Stimulated activated CD8-positive, alpha-beta memory T cell treated with anti-CD3 and anti-CD28 coated beads, Interleukin-7, amount 100 ng/mL, for 1 hour (primary cell): ENCODE results near the gene FAM151A.

Source experiments
- DNase-seq, 2 donors: peaks; one replicate each; pipeline ENCODE4 v3.0.0-alpha.2; 2020; ENCODE audit warnings: low read depth in 2 of 2

FAM151A gene

DNA sequence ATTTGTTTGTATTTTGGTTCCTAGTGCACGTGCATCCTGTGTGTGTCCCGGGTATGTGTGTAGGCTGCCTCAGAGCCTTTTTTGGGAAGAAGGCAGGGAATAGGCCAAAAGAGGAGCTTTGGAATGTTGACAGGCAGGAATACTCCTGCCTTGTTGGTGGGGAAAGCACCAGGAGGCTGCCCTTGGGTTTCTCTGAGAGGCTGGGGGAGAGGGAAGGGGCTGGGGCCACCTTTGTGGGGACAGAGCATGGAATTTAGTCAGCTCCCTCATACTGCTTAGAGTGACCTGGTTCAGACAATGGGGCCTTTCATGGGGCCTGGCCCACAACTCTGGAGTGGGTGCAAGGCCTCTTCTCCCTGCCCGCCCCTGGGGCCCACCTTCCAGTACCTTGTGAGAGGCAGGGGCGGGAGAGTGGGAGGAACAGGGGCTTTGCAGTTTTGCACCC is 44.0 kb downstream of the FAM151A start:
- DNase-seq, result no peak

DNA sequence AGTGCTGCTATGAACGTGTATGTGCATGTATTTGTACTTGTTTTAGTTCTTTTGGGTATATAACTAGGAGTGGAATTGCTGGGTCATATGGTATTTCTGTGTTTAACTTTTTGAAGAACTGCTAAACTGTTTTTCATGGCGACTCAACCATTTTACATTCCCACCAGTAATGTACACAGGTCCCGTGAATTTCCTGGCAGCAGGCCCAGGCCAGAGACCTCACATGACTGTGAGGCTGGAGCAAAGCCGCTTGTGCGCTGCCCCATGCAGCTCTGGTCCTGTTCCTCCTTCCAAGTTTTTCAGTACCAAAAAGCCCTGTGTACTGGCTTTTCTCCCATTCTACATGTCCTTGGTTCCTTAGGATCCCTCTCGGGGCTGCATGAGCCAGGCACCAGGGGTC is 45.7 kb downstream of the FAM151A start:
- no peak for DNase-seq

DNA sequence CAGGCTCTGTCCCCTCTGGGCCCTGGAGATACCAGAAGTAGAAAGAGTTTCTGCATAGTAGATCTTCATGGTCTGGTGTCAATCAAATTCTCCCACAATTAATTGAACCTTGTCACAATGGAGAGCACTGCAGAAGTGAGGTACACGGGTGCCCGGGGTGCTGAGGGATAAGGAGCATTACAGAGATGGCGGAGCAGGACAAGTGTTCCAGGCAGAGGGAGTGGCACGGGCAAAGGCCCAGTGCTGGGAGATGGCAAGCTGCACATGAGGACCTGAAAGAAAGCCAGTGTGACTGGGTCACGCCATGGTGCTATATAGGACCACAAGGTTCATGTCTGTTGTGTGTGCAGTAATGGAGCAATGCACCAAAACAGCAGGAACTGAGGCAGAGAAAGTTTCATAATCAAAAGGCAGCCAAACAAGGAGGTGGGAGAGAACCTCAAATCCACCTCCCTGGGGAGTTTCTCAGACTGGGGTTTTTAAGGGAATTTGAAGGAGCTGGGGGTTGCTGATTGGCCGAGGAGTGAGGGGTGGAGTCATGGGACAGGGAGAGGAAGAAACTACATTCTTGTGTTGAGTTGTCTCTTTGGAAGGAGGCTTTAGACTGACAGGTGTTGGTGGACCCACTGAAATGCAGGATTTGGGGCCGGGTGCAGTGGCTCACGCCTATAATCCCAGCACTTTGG is 47.6 kb downstream of the FAM151A start:
- DNase-seq, result no peak

DNA sequence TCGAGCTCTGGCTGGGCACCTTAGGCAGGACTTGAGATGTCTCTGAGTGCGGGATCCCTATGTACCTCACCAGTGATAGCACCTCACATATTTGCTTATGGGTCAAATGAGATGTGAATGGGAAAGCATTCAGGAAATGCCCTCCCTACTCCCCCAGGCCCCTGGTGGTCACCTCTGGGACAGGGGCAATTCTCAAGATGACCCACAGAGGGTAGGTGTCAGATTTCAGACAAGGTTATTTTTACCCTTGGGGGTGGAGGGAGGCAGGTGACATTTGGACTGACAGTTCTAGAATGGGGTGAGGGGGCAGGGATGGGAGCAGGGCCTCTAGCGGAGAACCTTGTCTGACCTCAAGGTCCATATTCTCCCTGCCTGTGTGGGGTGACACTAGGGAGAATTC is 48.2 kb downstream of the FAM151A start:
- DNase-seq, result no peak

DNA sequence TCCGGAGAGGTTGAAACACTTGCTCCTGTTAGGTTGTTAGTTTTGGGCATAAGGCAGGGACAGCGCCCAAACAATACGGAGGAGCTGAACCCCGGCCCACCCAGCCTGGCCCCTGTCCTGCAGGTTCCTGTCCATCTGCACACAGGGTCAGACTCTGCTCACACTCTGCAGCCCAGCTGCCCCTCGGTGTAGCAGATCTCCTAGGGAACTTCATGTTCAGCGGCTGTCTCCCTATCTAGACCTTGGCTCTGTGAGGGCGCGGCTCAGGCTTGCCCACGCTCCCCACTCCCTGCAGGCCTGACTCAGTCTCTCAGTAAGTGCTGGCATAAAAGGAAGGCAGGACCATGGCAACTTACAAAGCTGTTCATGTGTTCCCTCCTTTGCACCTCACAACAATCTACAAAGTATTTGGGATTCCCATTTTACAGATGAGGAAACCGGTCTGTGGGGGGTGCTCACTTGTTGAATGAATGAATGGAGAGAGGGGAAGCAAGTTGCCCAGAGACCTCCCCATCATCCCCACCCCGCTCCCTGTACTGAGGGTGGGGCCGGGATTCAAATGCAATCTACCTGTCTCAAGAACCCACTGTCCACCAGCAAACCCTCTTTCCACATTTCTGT is 49.1 kb downstream of the FAM151A start:
- DNase-seq, result no peak

DNA sequence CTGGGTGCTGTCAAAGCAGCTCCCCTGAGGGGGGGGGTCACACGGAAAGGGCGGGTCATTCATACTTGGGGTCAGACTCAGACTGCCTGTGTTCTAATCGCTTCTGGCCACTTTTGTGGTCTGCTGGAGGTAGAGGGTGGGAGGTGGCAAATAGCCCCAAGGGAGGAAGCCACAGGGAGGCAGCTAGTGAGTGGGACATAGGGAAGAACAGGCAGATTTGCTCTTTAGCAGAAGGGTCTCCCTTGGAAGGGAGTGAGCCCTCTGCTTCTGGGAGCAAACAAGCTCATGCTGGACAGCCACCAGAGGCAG is 50.8 kb downstream of the FAM151A start:
- DNase-seq, result no peak

- DNase-seq, result no peak
Observed at GRCh38 chr1:54571803-54572541, 51.4 kb downstream of the FAM151A start.

DNA sequence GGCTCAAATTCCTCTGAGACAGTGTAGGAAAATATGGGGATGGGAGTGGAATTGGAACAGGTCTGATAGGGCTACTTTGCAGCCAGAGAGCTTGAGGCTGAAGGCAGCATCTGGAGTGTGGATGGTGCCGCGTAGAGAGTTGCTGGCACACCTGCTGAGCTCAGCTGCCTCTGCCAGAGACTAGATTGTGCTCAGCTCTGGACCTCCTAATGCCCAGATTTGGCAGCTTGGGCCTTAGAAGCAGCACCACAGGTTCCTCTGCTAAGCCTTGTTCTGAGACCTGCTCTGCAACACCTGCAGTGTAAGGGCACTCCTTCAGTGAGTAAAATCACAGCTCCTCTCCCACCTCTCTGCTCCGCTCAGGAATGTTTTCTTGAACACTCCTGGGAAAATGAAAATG is 52.0 kb downstream of the FAM151A start:
- DNase-seq, result no peak

- no peak for DNase-seq
Observed at GRCh38 chr1:54570161-54570560, 53.2 kb downstream of the FAM151A start.

DNA sequence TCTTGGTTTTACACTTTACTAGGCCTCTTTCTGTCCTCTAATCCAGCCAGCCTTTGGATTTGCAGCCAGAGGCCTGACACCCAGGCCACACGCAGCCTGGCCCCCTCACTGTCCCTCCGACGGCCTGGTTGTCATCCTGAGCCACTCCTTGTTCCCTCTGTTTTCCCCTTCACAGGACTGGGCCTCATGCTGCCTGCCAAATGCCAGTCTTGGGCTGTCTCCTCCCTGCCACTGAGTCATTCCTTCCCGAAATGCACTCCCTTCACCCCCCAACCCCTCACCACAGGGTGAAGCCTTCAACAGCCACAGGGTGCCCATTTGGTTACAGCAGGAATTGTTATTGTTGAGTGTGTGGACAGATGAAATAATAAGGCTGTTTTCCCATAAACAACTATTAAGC is 54.0 kb downstream of the FAM151A start:
- no peak for DNase-seq

DNA sequence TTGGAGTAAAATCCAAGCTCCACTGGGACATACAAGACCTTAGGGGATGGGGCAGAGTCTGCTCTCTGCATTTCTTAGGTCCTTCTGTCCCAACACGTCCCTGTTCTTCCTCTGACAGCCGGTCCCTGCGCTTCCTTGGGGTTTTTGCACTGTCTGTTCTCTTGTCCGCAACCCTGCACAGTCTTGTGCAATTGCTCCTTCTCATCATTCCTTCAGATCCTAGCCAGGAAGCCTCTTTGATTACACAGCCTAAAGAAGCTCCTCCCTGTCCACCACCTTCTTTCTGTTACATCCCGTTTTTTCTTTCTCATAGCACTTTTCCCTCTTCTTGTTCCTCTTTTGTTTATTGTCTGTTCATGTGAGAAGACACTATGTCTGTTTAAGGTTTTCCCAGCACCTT is 55.4 kb downstream of the FAM151A start:
- DNase-seq, result no peak

DNA sequence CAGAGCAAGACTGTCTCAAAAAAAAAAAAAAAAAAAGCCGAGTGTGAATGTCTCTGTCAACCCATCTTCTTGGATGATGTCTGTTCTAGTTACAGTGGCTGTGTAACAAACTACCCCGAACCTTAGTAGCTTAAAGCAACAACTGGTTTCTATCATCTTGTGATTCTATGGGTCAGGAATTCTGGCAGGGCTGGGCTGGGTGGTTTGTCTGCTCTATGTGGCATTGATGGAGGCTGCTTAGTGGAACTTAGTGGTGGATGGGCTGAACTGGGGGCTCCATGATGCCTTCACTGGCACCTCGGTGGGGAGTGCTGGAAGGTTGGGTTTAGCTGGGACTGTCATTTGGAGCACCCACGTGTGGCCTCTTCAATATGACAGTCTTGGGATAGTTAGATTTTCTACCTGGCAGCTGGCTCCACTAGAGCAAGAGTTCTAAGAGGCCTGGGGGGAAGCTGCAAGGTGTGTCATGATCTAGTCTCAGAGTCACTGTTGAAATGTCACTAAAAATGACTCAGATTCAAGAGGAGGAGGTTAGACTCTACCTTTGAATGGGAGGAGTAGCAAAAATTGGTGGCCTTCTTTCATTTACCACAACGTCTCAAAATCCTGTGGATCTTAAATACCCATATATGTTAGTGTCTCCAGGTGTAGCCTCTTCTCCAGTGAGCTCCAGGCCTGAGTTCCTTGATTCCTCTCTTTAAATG is 56.7 kb downstream of the FAM151A start:
- no peak for DNase-seq

DNA sequence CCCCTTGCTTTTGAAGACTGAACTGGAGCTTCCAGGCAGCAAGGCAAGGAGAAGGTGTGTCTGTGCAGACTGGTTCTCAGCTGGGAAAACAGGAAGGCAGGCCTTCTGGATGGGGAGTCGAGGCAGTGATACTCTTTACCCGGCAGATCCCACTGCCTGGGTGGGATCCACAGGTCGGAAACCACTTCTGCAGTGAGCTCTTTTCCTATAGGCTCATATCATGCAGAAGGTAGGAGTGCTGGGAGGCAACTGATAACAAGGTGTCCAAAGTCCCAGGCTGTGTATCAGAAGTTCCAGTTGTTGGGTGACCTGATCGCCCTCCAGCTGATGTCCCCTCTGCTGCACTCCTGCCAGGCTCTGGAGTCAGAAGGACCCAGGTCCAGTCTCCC is 58.2 kb downstream of the FAM151A start:
- no peak for DNase-seq

GRCh38 chr1:54564312-54565112 is 58.8 kb downstream of the FAM151A start:
- no peak for DNase-seq

- no peak for DNase-seq
Observed at GRCh38 chr1:54559771-54560231, 63.5 kb downstream of the FAM151A start.
